Calu3 (cell line): ENCODE results near the gene PRR7. TPM values are rescaled to one million over a fixed set of nuclear protein-coding genes. Genes with fewer than 3 reads are reported as not detected.
A peak's percentile ranks its signal among the peaks of the same experiment; 100 is the strongest.

ENCODE experiments used
- BruUV-seq: library from RNA; stranded (reverse); fragments of 400-500 nt; replicated peaks from 2 replicates; lab custom pipeline; 2021; lab: Mats Ljungman, UMichigan
- CTCF ChIA-PET: fragments of 300-600 bp; sonication (Branson Sonifier 250); formaldehyde crosslinking; loops from one replicate; lab custom pipeline; 2022; ENCODE audit warnings: antibody characterized with exemption; lab: Charles Lee
- DNase-seq: peaks from one replicate; pipeline ENCODE4 v3.0.0; 2022
- H3K27ac Mint-ChIP-seq: one replicate; pipeline ENCODE4 v1.8.0; 2022; ENCODE audit warnings: mixed read lengths; ENCODE audit not compliant: unreplicated experiment
- H3K27me3 Mint-ChIP-seq: one replicate; pipeline ENCODE4 v1.8.0; 2022; ENCODE audit warnings: mixed read lengths; ENCODE audit not compliant: unreplicated experiment
- H3K36me3 Mint-ChIP-seq: one replicate; pipeline ENCODE4 v1.8.0; 2022; ENCODE audit warnings: mild to moderate bottlenecking, moderate library complexity, mixed read lengths; ENCODE audit not compliant: insufficient read depth, unreplicated experiment
- H3K4me1 Mint-ChIP-seq: one replicate; pipeline ENCODE4 v1.8.0; 2022; ENCODE audit warnings: mild to moderate bottlenecking, low read depth, mixed read lengths; ENCODE audit not compliant: unreplicated experiment
- H3K4me3 Mint-ChIP-seq: one replicate; pipeline ENCODE4 v1.8.0; 2022; ENCODE audit warnings: mild to moderate bottlenecking, low read depth, moderate library complexity, mixed read lengths; ENCODE audit not compliant: unreplicated experiment
- H3K9me3 Mint-ChIP-seq: one replicate; pipeline ENCODE4 v1.8.0; 2022; ENCODE audit warnings: low read depth, mixed read lengths; ENCODE audit not compliant: unreplicated experiment
- intact Hi-C: fragments of 100-400 bp; cut with micrococcal nuclease; formaldehyde crosslinking; loops from one replicate; pipeline ENCODE4 v1.10.0; 2022; ENCODE audit not compliant: unreplicated experiment
- total RNA-seq: library from RNA; stranded (reverse); gene quantifications from 2 replicates; pipeline ENCODE4 v1.2.3, GENCODE V29; 2022
- TF ChIP-seq, protein P1 (sequence below): fragments of 200-600 bp; IDR thresholded peaks from one replicate; pipeline ENCODE4 v1.8.0; 2022; ENCODE audit warnings: antibody characterized with exemption; ENCODE audit not compliant: unreplicated experiment

The PRR7 gene
- total RNA-seq, 1 experiment from 2014 or later, result 25.2 TPM

DNA sequence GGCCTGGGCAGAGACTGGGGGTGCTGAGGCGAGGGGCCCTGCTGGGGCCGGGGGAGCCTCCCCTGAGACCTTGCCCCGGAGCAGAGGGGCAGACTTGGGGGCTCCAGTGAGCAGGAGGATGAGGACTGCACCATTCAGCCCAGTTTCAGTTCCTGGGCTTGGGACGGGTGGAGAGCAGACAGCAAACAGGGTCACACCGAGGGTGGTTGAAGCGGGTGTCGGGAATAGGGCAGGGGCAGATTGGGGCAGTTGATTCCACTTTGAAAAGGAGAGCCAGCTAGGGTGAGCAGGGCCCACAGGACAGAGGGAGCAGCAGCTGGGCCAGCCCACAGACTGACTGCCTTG is 15.7 kb upstream of the PRR7 start:
- intact Hi-C loops, result no loop called here
- CTCF ChIA-PET, result no interaction called here

DNA sequence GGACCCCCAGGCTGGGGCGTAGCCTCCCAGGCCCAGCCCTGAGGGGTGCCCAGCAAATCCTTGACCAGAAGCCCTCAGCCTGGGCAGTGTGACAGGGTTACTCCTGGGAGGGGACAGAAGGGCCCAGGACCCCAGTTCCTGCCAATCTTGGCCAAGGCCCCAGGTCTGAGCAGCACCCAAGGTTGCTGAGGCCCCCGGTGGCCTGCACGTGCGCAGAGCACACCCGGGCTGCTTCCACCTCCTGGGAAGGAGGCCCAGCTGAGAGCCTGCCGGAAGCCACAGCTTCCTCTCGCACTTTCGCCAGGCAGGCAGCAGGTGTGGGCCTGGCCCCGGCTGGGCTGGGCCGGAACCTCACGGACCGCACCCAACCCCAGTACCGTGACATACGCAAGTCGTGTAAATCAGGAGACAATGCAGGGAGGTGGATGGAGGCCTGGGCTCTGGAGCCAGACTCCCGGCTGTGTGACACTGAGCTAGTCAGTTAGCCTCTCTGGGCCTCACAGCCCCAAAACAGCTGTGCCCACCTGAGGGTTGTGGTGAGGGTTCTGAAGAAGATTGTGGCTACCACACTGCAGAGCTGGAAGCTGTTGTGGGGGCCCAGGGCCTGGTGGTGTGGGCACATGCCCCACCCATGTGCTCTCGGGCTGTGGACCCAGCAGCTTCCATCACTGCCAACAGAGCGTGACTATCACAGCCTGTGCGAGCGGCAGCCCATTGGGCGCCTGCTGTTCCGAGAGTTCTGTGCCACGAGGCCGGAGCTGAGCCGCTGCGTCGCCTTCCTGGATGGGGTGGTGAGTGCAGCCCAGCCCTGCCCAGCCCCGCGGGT is 15.1 kb upstream of the PRR7 start:
- Mint-ChIP-seq H3K9me3 (no peaks in the 10 kb centered on the region), H3K36me3 (peaks cover 75% of the 10 kb centered on the region), H3K4me3 (no peak overlapping the region), H3K27ac (no peak overlapping the region), H3K27me3 (peaks cover 3% of the 10 kb centered on the region), H3K4me1 (peaks cover 16% of the 10 kb centered on the region)
- intact Hi-C loops, result no loop called here
- DNase-seq, result no peak
- TF ChIP-seq, protein P1, sequence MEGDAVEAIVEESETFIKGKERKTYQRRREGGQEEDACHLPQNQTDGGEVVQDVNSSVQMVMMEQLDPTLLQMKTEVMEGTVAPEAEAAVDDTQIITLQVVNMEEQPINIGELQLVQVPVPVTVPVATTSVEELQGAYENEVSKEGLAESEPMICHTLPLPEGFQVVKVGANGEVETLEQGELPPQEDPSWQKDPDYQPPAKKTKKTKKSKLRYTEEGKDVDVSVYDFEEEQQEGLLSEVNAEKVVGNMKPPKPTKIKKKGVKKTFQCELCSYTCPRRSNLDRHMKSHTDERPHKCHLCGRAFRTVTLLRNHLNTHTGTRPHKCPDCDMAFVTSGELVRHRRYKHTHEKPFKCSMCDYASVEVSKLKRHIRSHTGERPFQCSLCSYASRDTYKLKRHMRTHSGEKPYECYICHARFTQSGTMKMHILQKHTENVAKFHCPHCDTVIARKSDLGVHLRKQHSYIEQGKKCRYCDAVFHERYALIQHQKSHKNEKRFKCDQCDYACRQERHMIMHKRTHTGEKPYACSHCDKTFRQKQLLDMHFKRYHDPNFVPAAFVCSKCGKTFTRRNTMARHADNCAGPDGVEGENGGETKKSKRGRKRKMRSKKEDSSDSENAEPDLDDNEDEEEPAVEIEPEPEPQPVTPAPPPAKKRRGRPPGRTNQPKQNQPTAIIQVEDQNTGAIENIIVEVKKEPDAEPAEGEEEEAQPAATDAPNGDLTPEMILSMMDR, result no peak
- CTCF ChIA-PET, result interaction anchor here (0.6 kb wide), 1 partner anchor 13 kb away, joined by 3 read pairs; no protein-coding TSS in a partner anchor
- BruUV-seq, result no TSS peak

More for the DNA sequence above, 15.7 kb upstream of the PRR7 start:
- TF ChIP-seq, protein P1, result no peak
- Mint-ChIP-seq H3K27ac (no peak overlapping the region), H3K36me3 (peaks cover 76% of the 10 kb centered on the region), H3K27me3 (peaks cover 9% of the 10 kb centered on the region), H3K4me1 (peaks cover 22% of the 10 kb centered on the region), H3K4me3 (no peak overlapping the region), H3K9me3 (no peaks in the 10 kb centered on the region)
- no peak for DNase-seq
- no TSS peak for BruUV-seq

DNA sequence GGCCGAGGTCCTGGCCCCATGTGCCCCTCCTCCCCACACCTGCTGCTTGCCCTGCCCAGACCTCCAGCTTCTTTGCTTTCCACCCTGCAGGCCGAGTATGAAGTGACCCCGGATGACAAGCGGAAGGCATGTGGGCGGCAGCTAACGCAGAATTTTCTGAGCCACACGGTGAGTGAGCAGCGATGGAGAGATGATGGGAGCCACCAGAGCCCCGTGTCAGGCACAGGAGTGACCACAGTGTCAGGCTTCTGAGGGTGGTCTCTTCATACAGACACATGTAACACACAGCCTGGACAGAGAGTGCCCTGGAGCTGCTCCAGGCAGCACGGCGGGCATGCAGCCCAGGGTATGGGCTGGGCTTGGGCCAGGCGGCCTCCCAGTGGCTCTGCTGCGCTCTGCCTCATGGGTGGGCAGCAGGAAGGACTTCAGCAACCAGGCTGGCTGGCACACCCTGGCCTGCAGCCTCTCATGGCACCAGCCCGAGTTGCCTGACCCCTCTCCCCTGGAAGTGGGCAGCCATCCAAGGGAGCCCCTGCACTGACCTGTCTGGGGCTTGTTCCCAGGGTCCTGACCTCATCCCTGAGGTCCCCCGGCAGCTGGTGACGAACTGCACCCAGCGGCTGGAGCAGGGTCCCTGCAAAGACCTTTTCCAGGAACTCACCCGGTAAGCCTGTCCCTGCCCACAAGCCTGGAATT is 14.3 kb upstream of the PRR7 start:
- intact Hi-C loops, result no loop called here
- CTCF ChIA-PET, result interaction anchor here (0.6 kb wide), 1 partner anchor 12 kb away, joined by 3 read pairs; no protein-coding TSS in a partner anchor
- Mint-ChIP-seq H3K4me3 (no peak overlapping the region), H3K27me3 (no peaks in the 10 kb centered on the region), H3K4me1 (peaks cover 22% of the 10 kb centered on the region), H3K36me3 (peaks cover 73% of the 10 kb centered on the region), H3K27ac (no peak overlapping the region), H3K9me3 (no peaks in the 10 kb centered on the region)
- TF ChIP-seq, protein P1, result no peak
- DNase-seq, result no peak
- BruUV-seq, result no TSS peak

DNA sequence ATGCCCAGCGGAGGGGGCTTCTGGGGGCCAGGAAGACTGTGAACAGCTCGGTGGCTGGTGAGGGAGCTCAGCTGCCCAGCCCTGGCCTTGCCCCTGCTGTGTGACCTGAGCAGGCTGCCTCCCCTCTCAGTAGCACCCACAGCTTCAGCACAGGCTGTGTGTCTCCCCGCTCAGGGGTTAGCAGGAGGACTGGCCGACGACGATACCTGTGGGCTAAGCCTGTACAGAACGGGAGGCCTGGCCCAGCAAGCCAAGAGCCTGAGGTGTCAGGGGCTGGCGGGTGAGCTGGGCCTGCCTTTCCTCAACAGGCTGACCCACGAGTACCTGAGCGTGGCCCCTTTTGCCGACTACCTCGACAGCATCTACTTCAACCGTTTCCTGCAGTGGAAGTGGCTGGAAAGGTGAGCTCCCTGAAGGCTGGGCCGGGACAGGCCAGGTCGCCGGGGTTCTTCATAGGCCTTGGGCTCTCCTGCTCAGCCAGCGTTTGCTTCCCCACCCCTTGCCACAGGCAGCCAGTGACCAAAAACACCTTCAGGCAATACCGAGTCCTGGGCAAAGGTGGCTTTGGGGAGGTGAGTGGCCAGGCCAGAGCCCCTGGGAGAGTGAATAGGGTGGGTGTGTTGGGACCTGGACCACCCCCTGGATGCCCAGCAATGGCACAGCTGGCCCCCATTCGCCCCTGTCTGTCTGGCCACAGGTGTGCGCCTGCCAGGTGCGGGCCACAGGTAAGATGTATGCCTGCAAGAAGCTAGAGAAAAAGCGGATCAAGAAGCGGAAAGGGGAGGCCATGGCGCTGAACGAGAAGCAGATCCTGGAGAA is 13.6 kb upstream of the PRR7 start:
- no peak overlapping the region for H3K4me3 Mint-ChIP-seq
- H3K27me3 Mint-ChIP-seq, result no peaks in the 10 kb centered on the region
- intact Hi-C loops, result no loop called here
- TF ChIP-seq, protein P1, result no peak
- H3K9me3 Mint-ChIP-seq, result no peaks in the 10 kb centered on the region
- peaks cover 73% of the 10 kb centered on the region for H3K36me3 Mint-ChIP-seq
- peak overlapping the region; percentile 36 for H3K27ac Mint-ChIP-seq
- H3K4me1 Mint-ChIP-seq, result peaks cover 22% of the 10 kb centered on the region
- no peak for DNase-seq
- BruUV-seq, result no TSS peak
- CTCF ChIA-PET, result interaction anchor here (1.3 kb wide), 1 partner anchor 11 kb away, joined by 3 read pairs; no protein-coding TSS in a partner anchor
